ENCODE results near the gene PPIG. TPM values are rescaled to one million over a fixed set of nuclear protein-coding genes. Genes with fewer than 3 reads are reported as not detected.

The PPIG gene
- polyA plus RNA-seq, 1 of the 3 experiments (the other 2 are of a cell fraction), result 8.3 TPM

- Histone ChIP-seq H4K20me1 (ENCODE audit: insufficient read depth) (no peaks in the 10 kb centered on the region), H3K79me2 (ENCODE audit: insufficient read depth) (no peaks in the 10 kb centered on the region), H3K4me2 (no peak overlapping the region), H3K9ac (no peak overlapping the region), H3K36me3 (replicated peaks in 1 of 2; ENCODE audit: control insufficient read depth in 1 of 2, insufficient read depth in 2 of 2, low read length in 1 of 2) (peaks cover 8 to 14% of the 10 kb centered on the region in 2 experiments), H2AFZ (ENCODE audit: low read depth) (no peak overlapping the region), H3K9me3 (no peaks in the 10 kb centered on the region), H3F3A (replicated peaks; ENCODE audit: insufficient read depth) (peaks cover 6% of the 10 kb centered on the region), H3K27ac (ENCODE audit: low read depth in 2 of 2, low read length in 1 of 2) (no peak overlapping the region), H3K4me3 (ENCODE audit: low read depth in 2 of 2, low read length in 1 of 2) (no peak overlapping the region), H3K4me1 (ENCODE audit: control insufficient read depth in 1 of 2, insufficient read depth in 2 of 2, low read depth in 1 of 2, low read length in 1 of 2) (no peaks in the 10 kb centered on the region; a peak in 1 of 4 replicates), H3K27me3 (ENCODE audit: insufficient read depth) (no peaks in the 10 kb centered on the region), H3K9me2 (no peaks in the 10 kb centered on the region)
- 72% methylated on average over 3 of the region's 3 CpGs for WGBS (ENCODE audit: low lambda C conversion rate)
- TF ChIP-seq EZH2phosphoT487 (IDR thresholded peaks at IDR 0.05; ENCODE audit: borderline replicate concordance, low read depth) (no peak), FOXM1 (IDR thresholded peaks at IDR 0.05; ENCODE audit: low read depth) (no peak), EP300 (IDR thresholded peaks at IDR 0.05; ENCODE audit: borderline replicate concordance in 1 of 2, low read depth in 1 of 2, low read length in 1 of 2) (no peak), PBX3 (IDR thresholded peaks at IDR 0.05) (no peak), USF2 (IDR thresholded peaks at IDR 0.05; ENCODE audit: borderline replicate concordance, low read depth, low read length) (no peak), NRF1 (IDR thresholded peaks at IDR 0.05; ENCODE audit: low read depth, low read length) (no peak), REST (IDR thresholded peaks at IDR 0.05; ENCODE audit: low read depth, low read length) (no peak), SIN3A (IDR thresholded peaks at IDR 0.05; ENCODE audit: borderline replicate concordance, low read depth, low read length) (no peak), RFX5 (IDR thresholded peaks at IDR 0.05; ENCODE audit: low read length) (no peak), SMC3 (IDR thresholded peaks at IDR 0.05; ENCODE audit: low read depth, low read length) (no peak), CHD2 (IDR thresholded peaks at IDR 0.05; ENCODE audit: low read length, partially characterized antibody) (no peak), CTCF (IDR thresholded peaks at IDR 0.05) (no peak), RCOR1 (IDR thresholded peaks at IDR 0.05; ENCODE audit: low read length) (no peak), TAF1 (IDR thresholded peaks at IDR 0.05; ENCODE audit: borderline replicate concordance, low read depth, low read length) (no peak), RAD21 (IDR thresholded peaks at IDR 0.05; ENCODE audit: low read length) (no peak), TEAD4 (IDR thresholded peaks at IDR 0.05; ENCODE audit: borderline replicate concordance, insufficient read depth) (no peak)
- DNase-seq, result no peak
- ChIA-PET CTCF (no interaction called here), POLR2A (no interaction called here)
Observed at GRCh38 chr2:169644173-169644572, 60.0 kb downstream of the PPIG start.
